Measurements from ENCODE around the gene FAM171A2.

- TF ChIP-seq CTCF (IDR thresholded peaks at IDR 0.05): no peak
- TF ChIP-seq TCF7L2 (IDR thresholded peaks at IDR 0.05; ENCODE audit: low read depth, low read length): no peak
- no peak for TF ChIP-seq REST (IDR thresholded peaks at IDR 0.05; ENCODE audit: insufficient read depth in 1 of 2, low read depth in 2 of 2, low read length in 1 of 2)
- TF ChIP-seq POLR2AphosphoS5 (IDR thresholded peaks at IDR 0.05; ENCODE audit: low read depth, low read length): no peak
Measured at GRCh38 chr17:44402564-44403172, 39.0 kb upstream of the FAM171A2 start.
